H1 (cell line): ENCODE results near the gene ARPC4. TPM values are rescaled to one million over a fixed set of nuclear protein-coding genes. Genes with fewer than 3 reads are reported as not detected.

ENCODE experiments used
- NANOG ChIP-seq: IDR thresholded peaks from 2 replicates; pipeline ENCODE4 v1.6.1; 2011; ENCODE audit warnings: low read length, low read depth, mild to moderate bottlenecking, inconsistent platforms; ENCODE audit not compliant: insufficient read depth, poor library complexity, severe bottlenecking
- SRF ChIP-seq: IDR thresholded peaks from 2 replicates; pipeline ENCODE4 v1.6.1; 2011; ENCODE audit warnings: mild to moderate bottlenecking, low read depth, low read length, moderate library complexity
- polyA plus RNA-seq, 7 experiments: library from polyadenylated mRNA; depleted of rRNA in 3 of 7; stranded (reverse) in 5 of 7; unstranded in 2 of 7; fragments of >200 nt in 5 of 7; fragments of 200-250 nt in 2 of 7; gene quantifications; 1 replicate in 5 of 7; 2 replicates in 1 of 7; 4 replicates in 1 of 7; pipeline versions ENCODE4 v1.2.1 to v1.2.3, GENCODE V29; 2011 to 2013; ENCODE audit warnings: missing spikeins in 2 of 7, mixed read lengths in 2 of 7
- total RNA-seq: library from RNA; stranded (reverse); fragmentation: NEBNext Ultra II Directional; extraction: Animal tissue kit (Norgen Biotek cat#: 25700); gene quantifications from 2 replicates; pipeline ENCODE4 v1.2.1, GENCODE V29; 2021

Gene ARPC4
- total and polyA plus RNA-seq, 2 of the 8 experiments (the other 6 are each of a cell fraction or from before 2014, with no cell fraction given), result 138 to 154 TPM

- TF ChIP-seq SRF (no peak), NANOG (no peak)
Observed at GRCh38 chr3:9786825-9787669, 5.8 kb upstream of the ARPC4 start (continued).
